Progenitor cell of endocrine pancreas (in vitro differentiated cells): ENCODE results near the gene DRICH1. TPM values are rescaled to one million over a fixed set of nuclear protein-coding genes. Genes with fewer than 3 reads are reported as not detected.

Experiments used
- DNase-seq: peaks from one replicate; pipeline ENCODE4 v3.0.0; 2021; ENCODE audit warnings: low spot score; ENCODE audit not compliant: unreplicated experiment
- H3K27ac Mint-ChIP-seq: 2 replicates; pipeline ENCODE4 v1.8.0; 2021; ENCODE audit warnings: mild to moderate bottlenecking, moderate library complexity, mixed read lengths
- H3K27me3 Mint-ChIP-seq: 2 replicates; pipeline ENCODE4 v1.8.0; 2021; ENCODE audit warnings: mixed read lengths
- H3K36me3 Mint-ChIP-seq: 2 replicates; pipeline ENCODE4 v1.8.0; 2022; ENCODE audit warnings: mixed read lengths; ENCODE audit not compliant: insufficient read depth
- H3K4me1 Mint-ChIP-seq: 2 replicates; pipeline ENCODE4 v1.8.0; 2021; ENCODE audit warnings: low read depth, mixed read lengths
- H3K4me3 Mint-ChIP-seq: 2 replicates; pipeline ENCODE4 v1.8.0; 2021; ENCODE audit warnings: low read depth, mild to moderate bottlenecking, moderate library complexity, mixed read lengths
- H3K9me3 Mint-ChIP-seq: 2 replicates; pipeline ENCODE4 v1.8.0; 2021; ENCODE audit warnings: low read depth, mixed read lengths
- total RNA-seq: library from RNA; stranded (reverse); gene quantifications from 2 replicates; pipeline ENCODE4 v1.2.1, GENCODE V29; 2021
- TF ChIP-seq, protein P1 (sequence below): fragments of 200-600 bp; sonication (generic); IDR thresholded peaks from one replicate; pipeline ENCODE4 v1.5.0; 2021; ENCODE audit warnings: antibody characterized with exemption, mild to moderate bottlenecking; ENCODE audit not compliant: unreplicated experiment

Gene DRICH1
- total RNA-seq, 1 donor from 2014 or later, result 8.6 TPM

DNA sequence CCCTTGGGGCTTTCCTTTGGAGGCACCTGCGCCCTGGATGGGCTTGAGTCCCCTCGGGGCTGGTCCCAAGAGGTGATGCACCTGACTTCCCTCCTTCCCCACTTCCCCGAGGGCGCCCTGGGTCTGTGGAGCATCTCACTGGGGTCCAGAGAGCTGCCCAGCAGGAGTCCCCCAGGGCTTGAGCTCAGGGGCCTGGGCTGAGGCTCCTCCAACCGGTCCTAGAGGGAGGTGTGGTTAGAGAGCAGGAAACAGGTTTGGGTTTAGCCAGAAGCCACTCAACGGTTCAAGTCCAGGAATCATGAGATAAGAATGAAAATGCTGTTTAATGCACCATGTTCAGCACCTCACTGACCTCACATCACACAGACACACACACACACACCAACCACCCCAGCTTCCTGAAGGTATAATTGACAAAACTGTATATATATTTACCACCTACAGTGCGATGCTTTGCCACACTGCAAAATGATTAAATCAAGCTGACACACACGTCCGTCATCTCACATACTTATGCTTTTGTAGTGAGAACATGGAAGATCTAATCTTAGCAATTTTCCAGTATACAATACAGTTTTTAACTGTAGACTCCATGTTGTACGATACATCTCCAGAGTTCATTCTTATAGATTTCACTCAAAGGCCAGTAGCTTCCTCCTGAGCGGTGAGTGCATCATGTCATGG, 51.4 kb downstream of the DRICH1 start:
- Mint-ChIP-seq H3K27ac (no peak overlapping the region), H3K27me3 (peaks cover 7% of the 10 kb centered on the region), H3K36me3 (no peaks in the 10 kb centered on the region), H3K4me1 (no peaks in the 10 kb centered on the region), H3K4me3 (no peak overlapping the region), H3K9me3 (no peaks in the 10 kb centered on the region)
- TF ChIP-seq, protein P1, sequence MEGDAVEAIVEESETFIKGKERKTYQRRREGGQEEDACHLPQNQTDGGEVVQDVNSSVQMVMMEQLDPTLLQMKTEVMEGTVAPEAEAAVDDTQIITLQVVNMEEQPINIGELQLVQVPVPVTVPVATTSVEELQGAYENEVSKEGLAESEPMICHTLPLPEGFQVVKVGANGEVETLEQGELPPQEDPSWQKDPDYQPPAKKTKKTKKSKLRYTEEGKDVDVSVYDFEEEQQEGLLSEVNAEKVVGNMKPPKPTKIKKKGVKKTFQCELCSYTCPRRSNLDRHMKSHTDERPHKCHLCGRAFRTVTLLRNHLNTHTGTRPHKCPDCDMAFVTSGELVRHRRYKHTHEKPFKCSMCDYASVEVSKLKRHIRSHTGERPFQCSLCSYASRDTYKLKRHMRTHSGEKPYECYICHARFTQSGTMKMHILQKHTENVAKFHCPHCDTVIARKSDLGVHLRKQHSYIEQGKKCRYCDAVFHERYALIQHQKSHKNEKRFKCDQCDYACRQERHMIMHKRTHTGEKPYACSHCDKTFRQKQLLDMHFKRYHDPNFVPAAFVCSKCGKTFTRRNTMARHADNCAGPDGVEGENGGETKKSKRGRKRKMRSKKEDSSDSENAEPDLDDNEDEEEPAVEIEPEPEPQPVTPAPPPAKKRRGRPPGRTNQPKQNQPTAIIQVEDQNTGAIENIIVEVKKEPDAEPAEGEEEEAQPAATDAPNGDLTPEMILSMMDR, result no peak
- no peak for DNase-seq

GRCh38 chr22:23579870-23580575, 52.1 kb downstream of the DRICH1 start, which contains the start of gene IGLL1:
TSS of gene IGLL1 (minus strand) at chr22:23580290. CDS start at chr22:23580190, 100 bp downstream.
- TF ChIP-seq, protein P1, result no peak
- DNase-seq, result no peak
- no peaks in the 10 kb centered on the region for H3K36me3 Mint-ChIP-seq
- no peak within 1 kb of the TSS for H3K27ac Mint-ChIP-seq
- no peaks in the 10 kb centered on the region for H3K4me1 Mint-ChIP-seq
- H3K9me3 Mint-ChIP-seq, result no peaks in the 10 kb centered on the region
- no peak within 1 kb of the TSS for H3K4me3 Mint-ChIP-seq
- peaks cover 10% of the 10 kb centered on the region for H3K27me3 Mint-ChIP-seq

GRCh38 chr22:23579280-23579679, 52.8 kb downstream of the DRICH1 start:
- TF ChIP-seq, protein P1, result no peak
- Mint-ChIP-seq H3K4me1 (no peaks in the 10 kb centered on the region), H3K36me3 (no peaks in the 10 kb centered on the region), H3K9me3 (no peaks in the 10 kb centered on the region), H3K27ac (no peak overlapping the region), H3K4me3 (no peak overlapping the region), H3K27me3 (peaks cover 8% of the 10 kb centered on the region)
- no peak for DNase-seq

DNA sequence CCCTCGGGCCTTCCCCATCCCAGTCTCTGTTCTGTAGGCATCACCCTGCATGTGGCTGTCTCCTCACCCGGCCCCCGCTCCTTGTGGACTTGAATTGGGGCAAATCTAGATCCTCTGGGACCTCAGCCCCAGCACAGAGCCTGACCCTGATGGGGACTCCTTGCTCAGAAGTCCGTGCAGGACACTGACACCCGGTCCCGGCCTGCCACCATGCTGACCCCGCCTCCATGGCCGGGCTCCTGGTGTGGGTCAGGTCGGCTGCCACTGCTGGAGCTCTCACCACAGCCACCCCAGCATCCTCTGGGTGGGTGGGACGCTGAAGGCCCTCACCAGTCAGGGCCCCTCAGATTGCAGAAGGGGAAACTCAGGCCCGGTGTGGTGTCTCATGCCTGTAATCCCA, 53.8 kb downstream of the DRICH1 start:
- Mint-ChIP-seq H3K4me1 (no peaks in the 10 kb centered on the region), H3K27me3 (peaks cover 8% of the 10 kb centered on the region), H3K36me3 (no peaks in the 10 kb centered on the region), H3K27ac (no peak overlapping the region), H3K9me3 (no peaks in the 10 kb centered on the region), H3K4me3 (no peak overlapping the region)
- TF ChIP-seq, protein P1, result no peak
- no peak for DNase-seq

GRCh38 chr22:23576681-23577080, 55.4 kb downstream of the DRICH1 start:
- Mint-ChIP-seq H3K27ac (no peak overlapping the region), H3K36me3 (peaks cover 1% of the 10 kb centered on the region), H3K4me1 (no peaks in the 10 kb centered on the region), H3K27me3 (peaks cover 8% of the 10 kb centered on the region), H3K9me3 (peaks cover 3% of the 10 kb centered on the region), H3K4me3 (no peak overlapping the region)
- DNase-seq, result no peak
- TF ChIP-seq, protein P1, result no peak
